HFF-Myc (cell line): ENCODE data around the gene ARHGAP44.
A peak's percentile ranks its signal among the peaks of the same experiment; 100 is the strongest.

Experiments used
- DNase-seq: peaks from one replicate; pipeline ENCODE4 v3.0.0-alpha.2; 2011; ENCODE audit warnings: low read depth; ENCODE audit errors: extremely low read depth
- H3K4me3 ChIP-seq: replicated peaks from 2 replicates; pipeline ENCODE4 v1.5.1; 2011; ENCODE audit warnings: low read depth, mild to moderate bottlenecking, control low read depth, low read length
- CTCF ChIP-seq: IDR thresholded peaks from 2 replicates; pipeline ENCODE4 v1.5.1; 2012; ENCODE audit warnings: mild to moderate bottlenecking, low read depth, low read length, control low read depth; ENCODE audit errors: missing control alignments

ARHGAP44 gene

DNA sequence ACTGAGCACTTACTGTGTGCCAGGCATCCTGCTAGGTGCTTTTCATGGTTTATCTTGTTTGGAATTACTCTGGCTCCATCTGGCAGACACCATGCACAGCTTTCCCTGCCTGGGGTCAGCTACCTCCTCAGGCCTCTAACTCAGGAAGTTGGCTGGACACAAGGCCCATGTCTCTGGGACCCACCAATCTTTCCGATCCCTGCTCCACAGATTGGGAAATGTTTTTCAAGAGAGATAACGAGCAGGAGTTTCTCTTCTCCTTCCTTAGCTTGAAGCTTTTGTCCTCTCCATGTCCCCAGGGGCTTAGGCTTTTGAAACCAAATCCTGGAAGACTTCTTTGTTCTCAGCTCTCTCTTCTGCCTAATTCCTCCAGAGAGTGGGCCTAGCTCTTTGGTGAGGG lies 240.0 kb downstream of the ARHGAP44 start:
- DNase-seq = no peak
- no peak overlapping the region for H3K4me3 ChIP-seq
- TF ChIP-seq CTCF = no peak

- no peak for TF ChIP-seq CTCF
- no peak overlapping the region for H3K4me3 ChIP-seq
- no peak for DNase-seq
Measured at GRCh38 chr17:13030056-13030455, 240.8 kb downstream of the ARHGAP44 start.

- H3K4me3 ChIP-seq = no peak overlapping the region
- TF ChIP-seq CTCF = peak; percentile 72
- DNase-seq = peak; percentile 79
Measured at GRCh38 chr17:13030459-13031300, 241.4 kb downstream of the ARHGAP44 start.

- TF ChIP-seq CTCF = peak; percentile 89
- no peak for DNase-seq
- H3K4me3 ChIP-seq = no peak overlapping the region
Measured at GRCh38 chr17:13031718-13032350, 242.5 kb downstream of the ARHGAP44 start.

DNA sequence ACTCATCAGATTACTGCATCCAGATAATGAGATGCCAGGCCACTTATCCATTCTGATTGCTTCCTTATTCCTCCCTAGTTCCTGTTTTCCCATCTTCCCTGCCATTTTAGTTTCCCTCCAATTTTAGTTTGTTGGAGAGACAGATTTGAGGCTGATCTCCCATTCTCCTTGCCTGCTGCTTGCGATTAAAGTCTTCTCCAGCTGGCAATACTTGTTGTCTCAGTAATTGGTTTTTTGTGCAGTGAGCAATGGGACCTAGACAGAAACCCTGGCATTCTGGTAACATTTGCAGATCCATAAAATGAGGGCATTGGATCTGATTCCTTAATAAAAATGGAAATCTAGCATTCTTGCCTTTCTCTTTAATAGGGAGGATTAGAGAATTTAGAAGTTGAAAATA lies 246.1 kb downstream of the ARHGAP44 start:
- no peak for TF ChIP-seq CTCF
- no peak for DNase-seq
- no peak overlapping the region for H3K4me3 ChIP-seq

DNA sequence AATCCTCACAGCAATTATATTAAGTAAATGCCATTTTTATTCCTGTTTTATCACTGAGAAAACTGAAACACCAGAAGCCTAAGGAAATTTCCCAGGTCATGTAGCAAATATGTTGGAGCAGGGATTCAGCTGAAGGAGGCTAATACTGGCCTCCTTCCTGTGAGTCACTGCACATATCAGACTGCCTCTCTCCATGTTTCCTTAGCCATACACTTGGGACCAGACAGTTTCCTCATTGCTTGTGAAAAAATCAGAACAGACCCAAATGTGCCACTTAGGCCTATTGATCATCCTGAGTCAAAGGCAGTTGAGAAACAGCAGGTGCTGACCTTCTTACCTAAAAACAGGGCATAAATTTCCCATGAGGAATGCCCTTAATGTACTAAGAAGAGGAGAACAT lies 247.5 kb downstream of the ARHGAP44 start:
- H3K4me3 ChIP-seq = no peak overlapping the region
- TF ChIP-seq CTCF = no peak
- DNase-seq = no peak
